ENCODE results near the gene FARP1.

The FARP1 gene

DNA sequence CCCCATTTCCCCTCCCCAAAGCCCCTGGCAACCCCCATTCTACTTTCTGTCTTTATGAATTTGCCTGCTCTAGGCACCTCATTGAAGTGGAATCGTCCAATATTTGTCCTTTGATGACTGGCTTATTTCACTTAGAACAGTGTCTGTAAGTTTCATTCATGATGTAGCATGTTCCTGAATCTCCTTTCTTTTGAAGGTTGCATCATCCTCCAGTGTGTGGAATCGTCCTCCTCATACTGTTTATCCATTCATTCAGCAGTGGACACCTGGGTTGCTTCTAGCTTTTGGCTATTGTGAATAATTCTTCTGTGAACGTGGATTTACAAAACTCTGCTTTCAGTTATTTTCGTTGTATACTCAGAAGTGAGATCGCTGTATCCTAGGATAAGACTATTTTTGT lies 195.4 kb downstream of the FARP1 start:
- no peaks in the 10 kb centered on the region for H3K27me3 ChIP-seq (ENCODE audit: control insufficient read depth, low read length)
- H3K9me3 ChIP-seq (ENCODE audit: control insufficient read depth, insufficient read depth, low read length), result no peaks in the 10 kb centered on the region
- 0 out of 2 replicates have a peak, but pooled peaks cover 2% of the 10 kb centered on the region for H4K20me1 ChIP-seq (ENCODE audit: control insufficient read depth, insufficient read depth, low read depth, low read length)
- no peak overlapping the region for H3K4me2 ChIP-seq (ENCODE audit: low read length)
- no peak for TF ChIP-seq EZH2phosphoT487 (IDR thresholded peaks at IDR 0.05; ENCODE audit: borderline replicate concordance, low read length)
- TF ChIP-seq, protein P1, sequence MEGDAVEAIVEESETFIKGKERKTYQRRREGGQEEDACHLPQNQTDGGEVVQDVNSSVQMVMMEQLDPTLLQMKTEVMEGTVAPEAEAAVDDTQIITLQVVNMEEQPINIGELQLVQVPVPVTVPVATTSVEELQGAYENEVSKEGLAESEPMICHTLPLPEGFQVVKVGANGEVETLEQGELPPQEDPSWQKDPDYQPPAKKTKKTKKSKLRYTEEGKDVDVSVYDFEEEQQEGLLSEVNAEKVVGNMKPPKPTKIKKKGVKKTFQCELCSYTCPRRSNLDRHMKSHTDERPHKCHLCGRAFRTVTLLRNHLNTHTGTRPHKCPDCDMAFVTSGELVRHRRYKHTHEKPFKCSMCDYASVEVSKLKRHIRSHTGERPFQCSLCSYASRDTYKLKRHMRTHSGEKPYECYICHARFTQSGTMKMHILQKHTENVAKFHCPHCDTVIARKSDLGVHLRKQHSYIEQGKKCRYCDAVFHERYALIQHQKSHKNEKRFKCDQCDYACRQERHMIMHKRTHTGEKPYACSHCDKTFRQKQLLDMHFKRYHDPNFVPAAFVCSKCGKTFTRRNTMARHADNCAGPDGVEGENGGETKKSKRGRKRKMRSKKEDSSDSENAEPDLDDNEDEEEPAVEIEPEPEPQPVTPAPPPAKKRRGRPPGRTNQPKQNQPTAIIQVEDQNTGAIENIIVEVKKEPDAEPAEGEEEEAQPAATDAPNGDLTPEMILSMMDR (IDR thresholded peaks at IDR 0.05; ENCODE audit: low read depth, low read length, poor library complexity, severe bottlenecking), result no peak
- no peaks in the 10 kb centered on the region for H3K36me3 ChIP-seq (ENCODE audit: control insufficient read depth, low read length)
- H3K4me1 ChIP-seq (ENCODE audit: control insufficient read depth, low read length), result no peaks in the 10 kb centered on the region
- H3K4me3 ChIP-seq (ENCODE audit: low read length), result no peak overlapping the region
- no peaks in the 10 kb centered on the region for H3K9me2 ChIP-seq (replicated peaks; ENCODE audit: control insufficient read depth, low read length)
- no peak overlapping the region for H3K27ac ChIP-seq (ENCODE audit: low read depth, low read length)
- no peaks in the 10 kb centered on the region for H3F3A ChIP-seq (ENCODE audit: control insufficient read depth, insufficient read depth)
- H3K79me2 ChIP-seq (ENCODE audit: control insufficient read depth, low read length), result no peaks in the 10 kb centered on the region

DNA sequence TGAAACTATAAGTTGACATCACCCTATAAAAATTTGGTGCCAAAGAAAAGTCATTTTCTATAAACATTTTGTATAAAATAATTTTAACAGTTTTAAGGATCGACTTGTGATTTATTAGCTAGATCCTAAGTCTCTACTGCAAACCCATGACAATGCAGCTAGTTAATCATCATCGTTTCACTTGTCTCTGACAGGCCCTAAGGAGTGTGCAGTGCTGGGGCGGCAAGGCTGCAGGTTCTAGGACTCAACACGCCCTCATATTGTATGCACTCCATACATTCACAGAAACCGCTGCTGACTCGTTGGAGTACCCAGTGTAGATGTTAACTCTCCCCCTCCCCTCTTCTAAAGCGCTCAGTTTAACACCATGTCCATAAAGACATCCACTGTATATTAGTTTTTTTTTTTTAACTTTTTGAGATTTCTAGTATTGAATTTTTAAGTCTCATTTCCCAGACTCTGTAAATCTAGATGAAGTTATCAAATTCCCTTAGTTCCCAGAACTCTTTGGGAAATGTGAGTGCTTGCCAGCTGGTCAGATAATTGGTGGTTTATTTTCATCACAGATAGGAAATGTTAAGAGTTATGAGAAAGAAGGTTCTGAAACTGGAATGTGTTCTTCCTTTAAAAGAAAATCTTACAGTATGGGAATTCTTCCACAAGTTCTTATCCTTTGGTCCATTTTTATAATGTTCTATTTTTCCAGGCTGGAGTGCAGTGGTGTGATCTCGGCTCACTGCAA lies 197.0 kb downstream of the FARP1 start:
- H3K36me3 ChIP-seq (ENCODE audit: control insufficient read depth, low read length), result no peaks in the 10 kb centered on the region
- no peak overlapping the region for H3K27ac ChIP-seq (ENCODE audit: low read depth, low read length)
- H4K20me1 ChIP-seq (ENCODE audit: control insufficient read depth, insufficient read depth, low read depth, low read length), result 0 out of 2 replicates have a peak, but pooled peaks cover 3% of the 10 kb centered on the region
- no peak overlapping the region for H3K4me2 ChIP-seq (ENCODE audit: low read length)
- no peaks in the 10 kb centered on the region for H3K9me3 ChIP-seq (ENCODE audit: control insufficient read depth, insufficient read depth, low read length)
- no peaks in the 10 kb centered on the region for H3K27me3 ChIP-seq (ENCODE audit: control insufficient read depth, low read length)
- H3K9me2 ChIP-seq (replicated peaks; ENCODE audit: control insufficient read depth, low read length), result no peaks in the 10 kb centered on the region
- H3F3A ChIP-seq (ENCODE audit: control insufficient read depth, insufficient read depth), result no peaks in the 10 kb centered on the region
- no peak overlapping the region for H3K4me3 ChIP-seq (ENCODE audit: low read length)
- no peaks in the 10 kb centered on the region for H3K79me2 ChIP-seq (ENCODE audit: control insufficient read depth, low read length)
- TF ChIP-seq, protein P1 (IDR thresholded peaks at IDR 0.05; ENCODE audit: low read depth, low read length, poor library complexity, severe bottlenecking), result no peak
- TF ChIP-seq EZH2phosphoT487 (IDR thresholded peaks at IDR 0.05; ENCODE audit: borderline replicate concordance, low read length), result no peak
- H3K4me1 ChIP-seq (ENCODE audit: control insufficient read depth, low read length), result no peaks in the 10 kb centered on the region

DNA sequence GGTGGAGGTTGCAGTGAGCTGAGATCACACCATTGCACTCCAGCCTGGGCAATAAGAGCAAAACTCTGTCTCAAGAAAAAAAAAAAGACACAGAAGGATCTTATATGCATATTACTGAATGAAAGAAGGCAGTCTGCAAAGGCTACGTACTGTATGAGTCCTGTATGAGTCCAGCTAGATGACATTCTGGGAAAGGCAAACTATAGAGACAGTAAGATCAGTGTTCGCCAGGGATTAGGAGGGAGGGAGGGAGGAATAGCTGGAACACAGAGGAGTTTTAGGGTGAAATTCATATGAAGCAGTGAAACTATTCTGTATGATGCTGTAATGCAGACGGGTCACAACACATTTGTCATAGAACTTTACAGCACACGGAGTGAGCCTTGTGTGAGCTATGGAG lies 200.1 kb downstream of the FARP1 start:
- no peak for TF ChIP-seq EZH2phosphoT487 (IDR thresholded peaks at IDR 0.05; ENCODE audit: borderline replicate concordance, low read length)
- TF ChIP-seq, protein P1 (IDR thresholded peaks at IDR 0.05; ENCODE audit: low read depth, low read length, poor library complexity, severe bottlenecking), result no peak
- H3K36me3 ChIP-seq (ENCODE audit: control insufficient read depth, low read length), result no peaks in the 10 kb centered on the region
- no peaks in the 10 kb centered on the region for H3K9me2 ChIP-seq (replicated peaks; ENCODE audit: control insufficient read depth, low read length)
- H3K4me3 ChIP-seq (ENCODE audit: low read length), result no peak overlapping the region
- no peak overlapping the region for H3K27ac ChIP-seq (ENCODE audit: low read depth, low read length)
- 0 out of 2 replicates have a peak, but pooled peaks cover 3% of the 10 kb centered on the region for H4K20me1 ChIP-seq (ENCODE audit: control insufficient read depth, insufficient read depth, low read depth, low read length)
- H3K9me3 ChIP-seq (ENCODE audit: control insufficient read depth, insufficient read depth, low read length), result no peaks in the 10 kb centered on the region
- no peaks in the 10 kb centered on the region for H3K79me2 ChIP-seq (ENCODE audit: control insufficient read depth, low read length)
- H3K4me2 ChIP-seq (ENCODE audit: low read length), result no peak overlapping the region
- H3F3A ChIP-seq (ENCODE audit: control insufficient read depth, insufficient read depth), result no peaks in the 10 kb centered on the region
- no peaks in the 10 kb centered on the region for H3K27me3 ChIP-seq (ENCODE audit: control insufficient read depth, low read length)
- no peaks in the 10 kb centered on the region for H3K4me1 ChIP-seq (ENCODE audit: control insufficient read depth, low read length)

All from DOHH2 (cell line).